Skin of body (tissue), 2 donors: ENCODE results near the gene CLMP. TPM values are rescaled to one million over a fixed set of nuclear protein-coding genes. Genes with fewer than 3 reads are reported as not detected.

Experiments
- DNase-seq: peaks from one replicate; lab custom pipeline; 2025; lab: John Stamatoyannopoulos, UW
- total RNA-seq: library from RNA; depleted of rRNA; stranded (reverse); fragments of >200 nt; gene quantifications from one replicate; pipeline ENCODE4 v1.2.3, GENCODE V29; 2014

Gene CLMP
- total RNA-seq, 1 donor from 2014 or later = 29.2 TPM

GRCh38 chr11:123086305-123086704 lies 108.7 kb downstream of the CLMP start:
- no peak for DNase-seq

GRCh38 chr11:123085497-123085896 lies 109.6 kb downstream of the CLMP start:
- DNase-seq = no peak

GRCh38 chr11:123084454-123084853 lies 110.6 kb downstream of the CLMP start:
- no peak for DNase-seq

- DNase-seq = peak; percentile 62
Measured at GRCh38 chr11:123083623-123084029, 111.4 kb downstream of the CLMP start.

GRCh38 chr11:123082977-123083376 lies 112.1 kb downstream of the CLMP start:
- DNase-seq = no peak

- DNase-seq = no peak
Measured at GRCh38 chr11:123080015-123080414, 115.0 kb downstream of the CLMP start.

GRCh38 chr11:123076484-123076883 lies 118.6 kb downstream of the CLMP start:
- no peak for DNase-seq

- DNase-seq = no peak
Measured at GRCh38 chr11:123073343-123074057, 121.5 kb downstream of the CLMP start.

GRCh38 chr11:123072762-123073161 lies 122.3 kb downstream of the CLMP start:
- DNase-seq = no peak

- DNase-seq = no peak
Measured at GRCh38 chr11:123072332-123072761, 122.7 kb downstream of the CLMP start.

GRCh38 chr11:123069908-123070821 lies 124.9 kb downstream of the CLMP start:
- no peak for DNase-seq

GRCh38 chr11:123065621-123066020 lies 129.4 kb downstream of the CLMP start:
- peak; percentile 64 for DNase-seq

- peak; percentile 46 for DNase-seq
Measured at GRCh38 chr11:123063826-123064657, 131.0 kb downstream of the CLMP start.

GRCh38 chr11:123062892-123063825 lies 131.9 kb downstream of the CLMP start:
- peak; percentile 72 for DNase-seq

- peak; percentile 99 for DNase-seq
Measured at GRCh38 chr11:123062158-123062891, 132.7 kb downstream of the CLMP start.

GRCh38 chr11:123061403-123062157 lies 133.5 kb downstream of the CLMP start, which contains the start of gene HSPA8:
Gene HSPA8, minus strand, starts transcription at chr11:123062136. Its CDS starts 812 bp downstream, at chr11:123061324.
- peak; percentile 65 for DNase-seq

- no peak for DNase-seq
Measured at GRCh38 chr11:123060277-123061000, 134.6 kb downstream of the CLMP start.
